Activated naive CD8-positive, alpha-beta T cell (primary cell): Measurements from ENCODE around the gene CHEK1.
A peak's percentile ranks its signal among the peaks of the same experiment; 100 is the strongest.

Experiments used
- H3K27ac Mint-ChIP-seq: one replicate; pipeline ENCODE4 v1.8.0; 2021; ENCODE audit warnings: mixed read lengths
- H3K27me3 Mint-ChIP-seq: one replicate; pipeline ENCODE4 v1.8.0; 2021; ENCODE audit warnings: mixed read lengths
- H3K36me3 Mint-ChIP-seq: one replicate; pipeline ENCODE4 v1.8.0; 2021; ENCODE audit warnings: mixed read lengths
- H3K4me1 Mint-ChIP-seq: one replicate; pipeline ENCODE4 v1.8.0; 2021; ENCODE audit warnings: low read depth, mixed read lengths
- H3K4me3 Mint-ChIP-seq: one replicate; pipeline ENCODE4 v1.8.0; 2021; ENCODE audit warnings: mild to moderate bottlenecking, mixed read lengths
- H3K9me3 Mint-ChIP-seq: one replicate; pipeline ENCODE4 v1.8.0; 2021; ENCODE audit warnings: low read depth, mixed read lengths

Gene CHEK1

GRCh38 chr11:125605417-125605816 is 19.5 kb upstream of the CHEK1 start:
- Mint-ChIP-seq H3K4me3 (no peak overlapping the region), H3K4me1 (no peaks in the 10 kb centered on the region), H3K9me3 (no peaks in the 10 kb centered on the region), H3K27ac (no peak overlapping the region), H3K36me3 (peaks cover 21% of the 10 kb centered on the region), H3K27me3 (no peaks in the 10 kb centered on the region)

- peak overlapping the region; percentile 16 for H3K27ac Mint-ChIP-seq
- H3K4me1 Mint-ChIP-seq: no peaks in the 10 kb centered on the region
- no peaks in the 10 kb centered on the region for H3K27me3 Mint-ChIP-seq
- H3K36me3 Mint-ChIP-seq: peaks cover 24% of the 10 kb centered on the region
- H3K9me3 Mint-ChIP-seq: no peaks in the 10 kb centered on the region
- H3K4me3 Mint-ChIP-seq: no peak overlapping the region
These were observed 15.4 kb upstream of the CHEK1 start for GRCh38 chr11:125609545-125609944.

- Mint-ChIP-seq H3K27me3 (no peaks in the 10 kb centered on the region), H3K27ac (no peak overlapping the region), H3K4me1 (no peaks in the 10 kb centered on the region), H3K36me3 (peaks cover 6% of the 10 kb centered on the region), H3K9me3 (no peaks in the 10 kb centered on the region), H3K4me3 (no peak overlapping the region)
These were observed 6.6 kb upstream of the CHEK1 start for GRCh38 chr11:125618383-125618782.

GRCh38 chr11:125621995-125622394 is 3.0 kb upstream of the CHEK1 start:
- Mint-ChIP-seq H3K4me3 (no peak overlapping the region), H3K27me3 (no peaks in the 10 kb centered on the region), H3K27ac (no peak overlapping the region), H3K9me3 (no peaks in the 10 kb centered on the region), H3K36me3 (no peaks in the 10 kb centered on the region), H3K4me1 (peaks cover 17% of the 10 kb centered on the region)

DNA sequence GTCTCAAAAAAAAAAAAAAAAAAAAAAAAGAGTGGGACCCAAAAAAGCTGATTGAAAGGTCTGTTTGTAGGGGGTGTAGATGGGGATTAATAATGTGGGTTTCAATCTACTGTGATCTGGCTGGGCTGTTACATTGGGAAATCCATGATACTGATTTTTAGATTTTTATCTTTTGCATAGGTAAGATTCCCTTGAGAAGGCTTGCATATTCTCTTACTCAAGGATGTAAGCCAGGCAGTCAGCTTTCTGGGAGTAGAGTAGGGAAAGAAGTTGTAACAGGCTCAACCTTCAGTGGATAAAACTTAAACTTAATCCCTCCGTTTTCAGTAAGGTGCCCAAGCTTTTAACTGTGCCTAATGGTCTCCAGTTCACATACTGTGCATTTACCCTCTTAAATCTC is 1.9 kb upstream of the CHEK1 start:
- peaks cover 24% of the 10 kb centered on the region for H3K4me1 Mint-ChIP-seq
- peaks cover 4% of the 10 kb centered on the region for H3K36me3 Mint-ChIP-seq
- no peak overlapping the region for H3K27ac Mint-ChIP-seq
- H3K9me3 Mint-ChIP-seq: no peaks in the 10 kb centered on the region
- H3K4me3 Mint-ChIP-seq: no peak overlapping the region
- H3K27me3 Mint-ChIP-seq: no peaks in the 10 kb centered on the region

DNA sequence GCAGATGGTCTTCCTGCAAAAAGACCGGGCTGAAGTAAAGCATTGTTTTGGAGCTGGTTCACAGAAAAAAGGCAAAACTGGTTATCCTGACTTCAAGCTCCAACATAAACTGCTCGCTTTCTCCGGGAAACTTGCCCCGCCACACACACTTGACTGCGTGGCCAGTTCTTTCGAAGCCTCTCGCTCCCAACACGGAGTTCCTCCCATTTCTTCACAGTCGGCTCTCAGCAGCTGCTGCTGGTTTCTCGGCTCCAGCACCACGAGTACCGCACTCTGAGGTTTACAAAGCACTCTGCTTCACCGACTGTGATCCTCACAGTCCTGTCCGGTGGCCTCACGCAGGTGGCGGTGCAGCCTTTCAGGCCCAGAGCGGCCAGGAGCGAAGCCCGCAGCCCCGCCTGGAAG is 264 bp downstream of the CHEK1 start:
- Mint-ChIP-seq H3K9me3 (no peaks in the 10 kb centered on the region), H3K27me3 (no peaks in the 10 kb centered on the region), H3K4me3 (peak overlapping the region; percentile 94), H3K4me1 (peaks cover 24% of the 10 kb centered on the region), H3K27ac (peak overlapping the region; percentile 99), H3K36me3 (peaks cover 4% of the 10 kb centered on the region)

- Mint-ChIP-seq H3K36me3 (peaks cover 4% of the 10 kb centered on the region), H3K4me3 (peak overlapping the region; percentile 94)
These were observed 796 bp downstream of the CHEK1 start for GRCh38 chr11:125625630-125626287.

GRCh38 chr11:125626288-125626950 is 1.5 kb downstream of the CHEK1 start:
- peak overlapping the region; percentile 94 for H3K4me3 Mint-ChIP-seq
- no peaks in the 10 kb centered on the region for H3K9me3 Mint-ChIP-seq
- H3K27ac Mint-ChIP-seq: peak overlapping the region; percentile 99
- H3K27me3 Mint-ChIP-seq: no peaks in the 10 kb centered on the region
- H3K36me3 Mint-ChIP-seq: peaks cover 6% of the 10 kb centered on the region
- peaks cover 24% of the 10 kb centered on the region for H3K4me1 Mint-ChIP-seq

More at GRCh38 chr11:125625630-125626287, 796 bp downstream of the CHEK1 start:
- peaks cover 24% of the 10 kb centered on the region for H3K4me1 Mint-ChIP-seq
- H3K9me3 Mint-ChIP-seq: no peaks in the 10 kb centered on the region
- H3K27me3 Mint-ChIP-seq: no peaks in the 10 kb centered on the region
- peak overlapping the region; percentile 99 for H3K27ac Mint-ChIP-seq

- Mint-ChIP-seq H3K36me3 (peaks cover 6% of the 10 kb centered on the region), H3K27me3 (no peaks in the 10 kb centered on the region), H3K4me3 (peak overlapping the region; percentile 94), H3K4me1 (peaks cover 24% of the 10 kb centered on the region), H3K27ac (no peak overlapping the region), H3K9me3 (no peaks in the 10 kb centered on the region)
These were observed 2.4 kb downstream of the CHEK1 start for GRCh38 chr11:125627236-125627910.

- H3K27me3 Mint-ChIP-seq: no peaks in the 10 kb centered on the region
- no peak overlapping the region for H3K27ac Mint-ChIP-seq
- peaks cover 29% of the 10 kb centered on the region for H3K36me3 Mint-ChIP-seq
- H3K9me3 Mint-ChIP-seq: no peaks in the 10 kb centered on the region
- no peaks in the 10 kb centered on the region for H3K4me1 Mint-ChIP-seq
- no peak overlapping the region for H3K4me3 Mint-ChIP-seq
These were observed 12.9 kb downstream of the CHEK1 start for GRCh38 chr11:125637840-125638239.

GRCh38 chr11:125638315-125638714 is 13.4 kb downstream of the CHEK1 start:
- H3K4me3 Mint-ChIP-seq: no peak overlapping the region
- H3K27me3 Mint-ChIP-seq: no peaks in the 10 kb centered on the region
- no peaks in the 10 kb centered on the region for H3K9me3 Mint-ChIP-seq
- H3K4me1 Mint-ChIP-seq: no peaks in the 10 kb centered on the region
- peaks cover 29% of the 10 kb centered on the region for H3K36me3 Mint-ChIP-seq
- no peak overlapping the region for H3K27ac Mint-ChIP-seq

GRCh38 chr11:125645871-125646270 is 20.9 kb downstream of the CHEK1 start:
- peaks cover 22% of the 10 kb centered on the region for H3K36me3 Mint-ChIP-seq

GRCh38 chr11:125649465-125650166 is 24.7 kb downstream of the CHEK1 start:
- H3K4me1 Mint-ChIP-seq: peaks cover 6% of the 10 kb centered on the region
- no peak overlapping the region for H3K4me3 Mint-ChIP-seq
- H3K27me3 Mint-ChIP-seq: no peaks in the 10 kb centered on the region
- no peak overlapping the region for H3K27ac Mint-ChIP-seq
- no peaks in the 10 kb centered on the region for H3K9me3 Mint-ChIP-seq
- H3K36me3 Mint-ChIP-seq: peaks cover 13% of the 10 kb centered on the region

More at GRCh38 chr11:125645871-125646270, 20.9 kb downstream of the CHEK1 start:
- Mint-ChIP-seq H3K9me3 (no peaks in the 10 kb centered on the region), H3K27me3 (no peaks in the 10 kb centered on the region), H3K27ac (no peak overlapping the region), H3K4me1 (peaks cover 6% of the 10 kb centered on the region), H3K4me3 (no peak overlapping the region)

- Mint-ChIP-seq H3K4me3 (no peak overlapping the region), H3K27ac (no peak overlapping the region), H3K4me1 (peaks cover 5% of the 10 kb centered on the region), H3K9me3 (no peaks in the 10 kb centered on the region), H3K36me3 (peaks cover 18% of the 10 kb centered on the region), H3K27me3 (no peaks in the 10 kb centered on the region)
These were observed 37.7 kb downstream of the CHEK1 start for GRCh38 chr11:125662689-125663088.

DNA sequence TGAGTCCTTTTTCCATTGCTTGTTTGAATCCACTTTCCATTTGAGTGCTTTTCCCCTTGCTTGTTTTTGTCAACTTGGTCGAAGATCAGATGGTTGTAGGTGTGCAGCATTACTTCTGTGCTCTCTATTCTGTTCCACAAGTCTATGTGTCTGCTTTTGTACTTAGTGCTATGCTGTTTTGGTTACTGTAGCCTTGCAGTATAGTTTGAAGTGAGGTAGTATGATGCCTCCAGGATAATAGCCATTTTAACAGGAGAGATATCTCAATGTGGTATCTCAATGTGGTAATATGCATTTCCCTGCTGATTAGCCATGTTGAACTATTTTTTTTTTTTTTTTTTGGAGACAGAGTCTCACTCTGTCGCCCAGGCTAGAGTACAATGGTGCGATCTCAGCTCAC is 38.9 kb downstream of the CHEK1 start:
- Mint-ChIP-seq H3K4me3 (no peak overlapping the region), H3K9me3 (no peaks in the 10 kb centered on the region), H3K27me3 (no peaks in the 10 kb centered on the region), H3K4me1 (peaks cover 5% of the 10 kb centered on the region), H3K36me3 (peaks cover 21% of the 10 kb centered on the region), H3K27ac (no peak overlapping the region)
